Keratinocyte (primary cell): ENCODE data around the gene ENTR1. TPM values are rescaled to one million over a fixed set of nuclear protein-coding genes. Genes with fewer than 3 reads are reported as not detected.

Experiments used
- DNase-seq: peaks from one replicate; pipeline ENCODE4 v3.0.0-alpha.2; 2011; ENCODE audit warnings: low read depth, missing footprints, low spot score
- FAIRE-seq: peaks from 2 replicates; lab custom pipeline; 2011; peaks lifted over from hg19 to GRCh38; lab: Jason Lieb, UNC
- H2AFZ ChIP-seq: 2 replicates; pipeline ENCODE4 v1.6.0; 2012; ENCODE audit warnings: low read length, control low read depth, inconsistent platforms; ENCODE audit not compliant: control insufficient read depth
- H3K27ac ChIP-seq: 2 replicates; pipeline ENCODE4 v1.5.1; 2011; ENCODE audit warnings: low read length; ENCODE audit not compliant: control insufficient read depth, insufficient read depth
- H3K27me3 ChIP-seq: 3 replicates; pipeline ENCODE4 v1.6.0; 2011; ENCODE audit warnings: low read length; ENCODE audit not compliant: control insufficient read depth, insufficient read depth; ENCODE audit errors: extremely low read depth
- H3K36me3 ChIP-seq, 2 experiments: 2 replicates in 1 of 2; 3 replicates in 1 of 2; pipeline ENCODE4 v1.5.1; 2011; ENCODE audit warnings: low read length in 2 of 2, mild to moderate bottlenecking in 1 of 2; ENCODE audit not compliant: control insufficient read depth in 2 of 2, insufficient read depth in 2 of 2; ENCODE audit errors: extremely low read depth in 1 of 2
- H3K4me1 ChIP-seq: 3 replicates; pipeline ENCODE4 v1.5.1; 2011; ENCODE audit warnings: low read length; ENCODE audit not compliant: control insufficient read depth, insufficient read depth; ENCODE audit errors: extremely low read depth
- H3K4me2 ChIP-seq: 3 replicates; pipeline ENCODE4 v1.6.0; 2011; ENCODE audit warnings: low read depth, low read length; ENCODE audit not compliant: control insufficient read depth, insufficient read depth; ENCODE audit errors: extremely low read depth
- H3K4me3 ChIP-seq, 3 experiments: fragments of 200-600 bp in 1 of 3; sonication (generic) in 1 of 3; 2 replicates in 2 of 3; 3 replicates in 1 of 3; pipeline ENCODE4 v1.5.1; 2011 to 2016; ENCODE audit warnings: low read length in 3 of 3, mild to moderate bottlenecking in 3 of 3, control low read depth in 2 of 3, inconsistent platforms in 1 of 3, low read depth in 1 of 3, mixed read lengths in 1 of 3, mixed run types in 1 of 3, moderate library complexity in 1 of 3; ENCODE audit not compliant: control insufficient read depth in 2 of 3, insufficient read depth in 2 of 3; ENCODE audit errors: extremely low read depth in 1 of 3
- H3K79me2 ChIP-seq: 2 replicates; pipeline ENCODE4 v1.6.0; 2012; ENCODE audit warnings: low read length; ENCODE audit not compliant: control insufficient read depth, insufficient read depth
- H3K9ac ChIP-seq: 3 replicates; pipeline ENCODE4 v1.6.0; 2011; ENCODE audit warnings: low read length; ENCODE audit not compliant: control insufficient read depth, insufficient read depth; ENCODE audit errors: extremely low read depth
- H3K9me1 ChIP-seq: 3 replicates; pipeline ENCODE4 v1.6.0; 2011; ENCODE audit warnings: low read length; ENCODE audit not compliant: control insufficient read depth, insufficient read depth; ENCODE audit errors: extremely low read depth
- H3K9me3 ChIP-seq: 2 replicates; pipeline ENCODE4 v1.5.1; 2012; ENCODE audit warnings: low read depth, low read length; ENCODE audit not compliant: control insufficient read depth
- H4K20me1 ChIP-seq: 3 replicates; pipeline ENCODE4 v1.6.0; 2011; ENCODE audit warnings: low read length; ENCODE audit not compliant: control insufficient read depth, insufficient read depth; ENCODE audit errors: extremely low read depth
- CTCF ChIP-seq, 3 experiments: IDR thresholded peaks in 1 of 3; conservative IDR thresholded peaks in 1 of 3; optimal IDR thresholded peaks in 1 of 3; 2 replicates in 2 of 3; 3 replicates in 1 of 3; pipeline versions ENCODE3 to v1.5.1; 2011; ENCODE audit warnings: low read length in 3 of 3, mild to moderate bottlenecking in 3 of 3, moderate library complexity in 2 of 3, control low read depth in 1 of 3, inconsistent platforms in 1 of 3; ENCODE audit not compliant: insufficient read depth in 2 of 3; ENCODE audit errors: extremely low read depth in 1 of 3
- EZH2 ChIP-seq: IDR thresholded peaks from one replicate; pipeline ENCODE4 v1.6.1; 2012; ENCODE audit warnings: inconsistent platforms, mild to moderate bottlenecking, low read length, moderate library complexity
- dilution Hi-C: fragments of 300-500 bp; cut with MboI; formaldehyde crosslinking; loops from one replicate; pipeline ENCODE4 v1.7.0; 2020; ENCODE audit warnings: low sequenced_read_pairs; ENCODE audit not compliant: extremely low pct_ligation_motif_present
- polyA minus RNA-seq, 3 experiments: library from RNA; depleted of rRNA, polyadenylated mRNA; stranded (reverse); fragments of >200 nt; gene quantifications; 1 replicate in 1 of 3; 2 replicates in 1 of 3; 3 replicates in 1 of 3; pipeline ENCODE4 v1.2.3, GENCODE V29; 2011
- polyA plus RNA-seq, 5 experiments: library from polyadenylated mRNA; depleted of rRNA in 3 of 5; stranded (reverse) in 3 of 5; stranded (forward) in 1 of 5; unstranded in 1 of 5; fragments of >200 nt; gene quantifications; 1 replicate in 1 of 5; 2 replicates in 3 of 5; 3 replicates in 1 of 5; pipeline versions ENCODE4 v1.2.1 to v1.2.3, GENCODE V29; 2011 to 2012; ENCODE audit warnings: missing spikeins in 2 of 5, low read depth in 1 of 5, low replicate concordance in 1 of 5

Gene ENTR1
- 36.8 to 50.8 TPM (median 46.5 TPM) in 3 replicates for polyA plus RNA-seq
- polyA plus RNA-seq (2011; ENCODE audit: low read depth) = 66.8 TPM
- 35.6 and 37.0 TPM in 2 replicates for polyA plus RNA-seq (2011; cell fraction: cytosol; rRNA removed)
- 73.5 and 80.2 TPM in 2 replicates for polyA plus RNA-seq (2011; cell fraction: nucleus; rRNA removed)
- 44.0 and 53.9 TPM in 2 replicates for polyA plus RNA-seq (2012; ENCODE audit: low replicate concordance)
- polyA minus RNA-seq = 28.6 to 54.7 TPM (median 31.3 TPM) in 3 replicates
- 43.0 TPM for polyA minus RNA-seq (2011; cell fraction: cytosol; rRNA and poly(A)+ RNA removed)
- polyA minus RNA-seq (2011; cell fraction: nucleus; rRNA and poly(A)+ RNA removed) = 15.6 and 28.9 TPM in 2 replicates

GRCh38 chr9:136410500-136411287 is at the start of gene ENTR1, which contains the start of gene PMPCA:
TSS of gene ENTR1 (minus strand) at chr9:136410614. CDS start at chr9:136410397, 217 bp downstream.
TSS of gene PMPCA (plus strand) at chr9:136410658. CDS start at chr9:136410669, 11 bp downstream.
- Histone ChIP-seq H3K79me2 (peaks cover 55% of the 10 kb centered on the region), H3K9me1 (no peaks in the 10 kb centered on the region), H3K4me1 (peaks cover 25% of the 10 kb centered on the region), H2AFZ (peak within 1 kb of the TSS; percentile 58), H3K36me3 (peaks cover 37% of the 10 kb centered on the region in 2 experiments), H4K20me1 (peaks cover 11% of the 10 kb centered on the region), H3K9me3 (no peaks in the 10 kb centered on the region), H3K27me3 (no peaks in the 10 kb centered on the region), H3K4me3 (peak within 1 kb of the TSS; percentile 84 to 96 (median 95)), H3K4me2 (peak within 1 kb of the TSS; percentile 92), H3K27ac (peak within 1 kb of the TSS; percentile 82), H3K9ac (peak within 1 kb of the TSS; percentile 97)
- dilution Hi-C loops = no loop called here
- DNase-seq (peak; percentile 40), FAIRE-seq (no peak)
- no peak for TF ChIP-seq EZH2
- no peak for TF ChIP-seq CTCF (optimal IDR thresholded peaks at IDR 0.05 in 1 of 3, IDR thresholded peaks at IDR 0.05 in 1 of 3, conservative IDR thresholded peaks at IDR 0.05 in 1 of 3; ENCODE audit: extremely low read depth in 1 of 3, insufficient read depth in 2 of 3, low read length in 3 of 3)

- Histone ChIP-seq H3K4me1 (no peaks in the 10 kb centered on the region), H3K79me2 (peaks cover 12% of the 10 kb centered on the region), H3K27ac (no peak overlapping the region), H3K4me2 (no peak overlapping the region), H3K27me3 (no peaks in the 10 kb centered on the region), H3K36me3 (peaks cover 61 to 70% of the 10 kb centered on the region in 2 experiments), H3K9me1 (no peaks in the 10 kb centered on the region), H3K9me3 (no peaks in the 10 kb centered on the region), H3K9ac (no peak overlapping the region), H2AFZ (no peak overlapping the region), H4K20me1 (peaks cover 3% of the 10 kb centered on the region), H3K4me3 (no peak overlapping the region)
- dilution Hi-C loops = no loop called here
- TF ChIP-seq EZH2 (no peak), CTCF (optimal IDR thresholded peaks at IDR 0.05 in 1 of 3, IDR thresholded peaks at IDR 0.05 in 1 of 3, conservative IDR thresholded peaks at IDR 0.05 in 1 of 3; ENCODE audit: extremely low read depth in 1 of 3, insufficient read depth in 2 of 3, low read length in 3 of 3) (no peak)
- DNase-seq (no peak), FAIRE-seq (no peak)
Measured at GRCh38 chr9:136459425-136459824, 49.0 kb upstream of the ENTR1 start.
